Activated CD8-positive, alpha-beta T cell treated with anti-CD3 and anti-CD28 coated beads for 36 hours (primary cell): Measurements from ENCODE around the gene PLXND1. TPM values are rescaled to one million over a fixed set of nuclear protein-coding genes. Genes with fewer than 3 reads are reported as not detected.
A peak's percentile ranks its signal among the peaks of the same experiment; 100 is the strongest.

Source experiments
- ATAC-seq: fragments of 200-7000 bp; cut with Tn5 transposase; one replicate; pipeline ENCODE4 v1.10.0; 2021; ENCODE audit warnings: mild to moderate bottlenecking, moderate library complexity
- CTCF ChIA-PET: fragments of 350-600 bp; sonication (Branson Sonifier 250); formaldehyde crosslinking; loops from one replicate; lab custom pipeline; 2021; ENCODE audit warnings: antibody characterized with exemption; lab: Charles Lee
- POLR2A ChIA-PET: fragments of 350-600 bp; sonication (Branson Sonifier 250); formaldehyde crosslinking; loops from one replicate; lab custom pipeline; 2021; ENCODE audit warnings: antibody characterized with exemption; lab: Charles Lee
- DNase-seq: peaks from one replicate; pipeline ENCODE4 v3.0.0-alpha.2; 2020
- H3K27ac Mint-ChIP-seq: one replicate; pipeline ENCODE4 v1.8.0; 2021; ENCODE audit warnings: mild to moderate bottlenecking, mixed read lengths
- H3K27me3 Mint-ChIP-seq: one replicate; pipeline ENCODE4 v1.8.0; 2021; ENCODE audit warnings: mixed read lengths
- H3K36me3 Mint-ChIP-seq: one replicate; pipeline ENCODE4 v1.8.0; 2021; ENCODE audit warnings: low read depth, mixed read lengths
- H3K4me1 Mint-ChIP-seq: one replicate; pipeline ENCODE4 v1.8.0; 2021; ENCODE audit warnings: low read depth, mixed read lengths
- H3K4me3 Mint-ChIP-seq: one replicate; pipeline ENCODE4 v1.8.0; 2021; ENCODE audit warnings: mild to moderate bottlenecking, moderate library complexity, mixed read lengths
- H3K9me3 Mint-ChIP-seq: one replicate; pipeline ENCODE4 v1.8.0; 2021; ENCODE audit warnings: mixed read lengths
- intact Hi-C: fragments of 100-400 bp; cut with micrococcal nuclease; formaldehyde crosslinking; loops from one replicate; pipeline ENCODE4 v1.10.0; 2022
- total RNA-seq, 2 experiments: library from RNA; stranded (reverse); gene quantifications; one replicate each; pipeline ENCODE4 v1.2.3, GENCODE V29; 2021
- TF ChIP-seq, protein P1 (sequence below): fragments of 200-600 bp; IDR thresholded peaks from one replicate; pipeline ENCODE4 v1.8.0; 2022; ENCODE audit warnings: antibody characterized with exemption, mild to moderate bottlenecking

The PLXND1 gene, protein sequence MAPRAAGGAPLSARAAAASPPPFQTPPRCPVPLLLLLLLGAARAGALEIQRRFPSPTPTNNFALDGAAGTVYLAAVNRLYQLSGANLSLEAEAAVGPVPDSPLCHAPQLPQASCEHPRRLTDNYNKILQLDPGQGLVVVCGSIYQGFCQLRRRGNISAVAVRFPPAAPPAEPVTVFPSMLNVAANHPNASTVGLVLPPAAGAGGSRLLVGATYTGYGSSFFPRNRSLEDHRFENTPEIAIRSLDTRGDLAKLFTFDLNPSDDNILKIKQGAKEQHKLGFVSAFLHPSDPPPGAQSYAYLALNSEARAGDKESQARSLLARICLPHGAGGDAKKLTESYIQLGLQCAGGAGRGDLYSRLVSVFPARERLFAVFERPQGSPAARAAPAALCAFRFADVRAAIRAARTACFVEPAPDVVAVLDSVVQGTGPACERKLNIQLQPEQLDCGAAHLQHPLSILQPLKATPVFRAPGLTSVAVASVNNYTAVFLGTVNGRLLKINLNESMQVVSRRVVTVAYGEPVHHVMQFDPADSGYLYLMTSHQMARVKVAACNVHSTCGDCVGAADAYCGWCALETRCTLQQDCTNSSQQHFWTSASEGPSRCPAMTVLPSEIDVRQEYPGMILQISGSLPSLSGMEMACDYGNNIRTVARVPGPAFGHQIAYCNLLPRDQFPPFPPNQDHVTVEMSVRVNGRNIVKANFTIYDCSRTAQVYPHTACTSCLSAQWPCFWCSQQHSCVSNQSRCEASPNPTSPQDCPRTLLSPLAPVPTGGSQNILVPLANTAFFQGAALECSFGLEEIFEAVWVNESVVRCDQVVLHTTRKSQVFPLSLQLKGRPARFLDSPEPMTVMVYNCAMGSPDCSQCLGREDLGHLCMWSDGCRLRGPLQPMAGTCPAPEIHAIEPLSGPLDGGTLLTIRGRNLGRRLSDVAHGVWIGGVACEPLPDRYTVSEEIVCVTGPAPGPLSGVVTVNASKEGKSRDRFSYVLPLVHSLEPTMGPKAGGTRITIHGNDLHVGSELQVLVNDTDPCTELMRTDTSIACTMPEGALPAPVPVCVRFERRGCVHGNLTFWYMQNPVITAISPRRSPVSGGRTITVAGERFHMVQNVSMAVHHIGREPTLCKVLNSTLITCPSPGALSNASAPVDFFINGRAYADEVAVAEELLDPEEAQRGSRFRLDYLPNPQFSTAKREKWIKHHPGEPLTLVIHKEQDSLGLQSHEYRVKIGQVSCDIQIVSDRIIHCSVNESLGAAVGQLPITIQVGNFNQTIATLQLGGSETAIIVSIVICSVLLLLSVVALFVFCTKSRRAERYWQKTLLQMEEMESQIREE (N-terminal part only)
- total RNA-seq, result 10 to 100 TPM; 10.7 to 12.5 TPM

GRCh38 chr3:129606636-129607390, at the start of gene PLXND1:
Gene PLXND1, minus strand, starts transcription at chr3:129606676. Its CDS starts 37 bp downstream, at chr3:129606639.
- TF ChIP-seq, protein P1, sequence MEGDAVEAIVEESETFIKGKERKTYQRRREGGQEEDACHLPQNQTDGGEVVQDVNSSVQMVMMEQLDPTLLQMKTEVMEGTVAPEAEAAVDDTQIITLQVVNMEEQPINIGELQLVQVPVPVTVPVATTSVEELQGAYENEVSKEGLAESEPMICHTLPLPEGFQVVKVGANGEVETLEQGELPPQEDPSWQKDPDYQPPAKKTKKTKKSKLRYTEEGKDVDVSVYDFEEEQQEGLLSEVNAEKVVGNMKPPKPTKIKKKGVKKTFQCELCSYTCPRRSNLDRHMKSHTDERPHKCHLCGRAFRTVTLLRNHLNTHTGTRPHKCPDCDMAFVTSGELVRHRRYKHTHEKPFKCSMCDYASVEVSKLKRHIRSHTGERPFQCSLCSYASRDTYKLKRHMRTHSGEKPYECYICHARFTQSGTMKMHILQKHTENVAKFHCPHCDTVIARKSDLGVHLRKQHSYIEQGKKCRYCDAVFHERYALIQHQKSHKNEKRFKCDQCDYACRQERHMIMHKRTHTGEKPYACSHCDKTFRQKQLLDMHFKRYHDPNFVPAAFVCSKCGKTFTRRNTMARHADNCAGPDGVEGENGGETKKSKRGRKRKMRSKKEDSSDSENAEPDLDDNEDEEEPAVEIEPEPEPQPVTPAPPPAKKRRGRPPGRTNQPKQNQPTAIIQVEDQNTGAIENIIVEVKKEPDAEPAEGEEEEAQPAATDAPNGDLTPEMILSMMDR, result no peak
- H3K4me3 Mint-ChIP-seq, result peak within 1 kb of the TSS; percentile 75
- H3K4me1 Mint-ChIP-seq, result peaks cover 2% of the 10 kb centered on the region
- ATAC-seq (peak; percentile 59), DNase-seq (peak; percentile 45)
- intact Hi-C loops, result no loop called here
- ChIA-PET CTCF (interaction anchor here (0.6 to 2.0 kb wide), 4 partner anchors 12 to 232 kb away, joined by 3 to 7 read pairs (median 4); no protein-coding TSS in a partner anchor), POLR2A (interaction anchor here (1.1 to 1.3 kb wide), 2 partner anchors 13 to 21 kb away, joined by 4 to 5 read pairs; no protein-coding TSS in a partner anchor)
- H3K36me3 Mint-ChIP-seq, result peaks cover 1% of the 10 kb centered on the region
- H3K27me3 Mint-ChIP-seq, result peaks cover 31% of the 10 kb centered on the region
- no peaks in the 10 kb centered on the region for H3K9me3 Mint-ChIP-seq
- H3K27ac Mint-ChIP-seq, result peak within 1 kb of the TSS; percentile 72

DNA sequence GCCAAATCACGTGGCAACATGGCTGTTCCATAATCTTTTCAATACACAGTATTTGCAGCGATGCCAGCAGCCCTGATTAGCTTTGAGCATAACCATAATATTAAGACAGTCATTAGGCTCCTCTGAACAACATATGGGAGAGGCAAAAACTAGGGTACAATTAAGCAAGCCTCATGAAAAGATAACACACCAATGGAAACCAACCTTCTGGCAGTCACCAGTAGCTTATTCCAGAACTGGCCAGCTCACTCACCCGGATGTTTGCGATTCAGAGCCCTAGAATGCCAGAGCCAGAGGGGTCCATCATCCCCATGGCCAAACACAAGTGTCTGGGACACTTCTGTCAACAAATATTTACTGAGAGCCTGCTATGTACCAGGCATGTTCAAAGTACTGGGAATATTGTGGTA, 48.8 kb upstream of the PLXND1 start:
- ATAC-seq (no peak), DNase-seq (no peak)
- Mint-ChIP-seq H3K27me3 (no peaks in the 10 kb centered on the region), H3K9me3 (no peaks in the 10 kb centered on the region), H3K36me3 (peaks cover 1% of the 10 kb centered on the region), H3K4me3 (no peak overlapping the region), H3K4me1 (peaks cover 16% of the 10 kb centered on the region), H3K27ac (no peak overlapping the region)
- ChIA-PET CTCF (interaction anchor here (1.0 to 2.7 kb wide), 4 partner anchors 27 to 174 kb away, joined by 3 to 10 read pairs (median 4); no protein-coding TSS in a partner anchor), POLR2A (interaction anchor here (0.5 kb wide), 1 partner anchor 155 kb away, joined by 3 read pairs; no protein-coding TSS in a partner anchor)
- TF ChIP-seq, protein P1, result no peak
- intact Hi-C loops, result no loop called here

- ATAC-seq, result no peak
- no peaks in the 10 kb centered on the region for H3K36me3 Mint-ChIP-seq
- H3K27ac Mint-ChIP-seq, result no peak overlapping the region
- peaks cover 17% of the 10 kb centered on the region for H3K4me1 Mint-ChIP-seq
- DNase-seq, result no peak
- ChIA-PET CTCF (interaction anchor here (1.0 to 2.7 kb wide), 4 partner anchors 11 to 172 kb away, joined by 3 to 10 read pairs (median 4); no protein-coding TSS in a partner anchor), POLR2A (no interaction called here)
- TF ChIP-seq, protein P1, result no peak
- intact Hi-C loops, result loop anchor here (5.0 kb wide), 1 partner anchor 173 kb away; no protein-coding TSS in a partner anchor
- no peaks in the 10 kb centered on the region for H3K9me3 Mint-ChIP-seq
- no peaks in the 10 kb centered on the region for H3K27me3 Mint-ChIP-seq
- H3K4me3 Mint-ChIP-seq, result no peak overlapping the region
Observed at GRCh38 chr3:129654131-129654530, 47.7 kb upstream of the PLXND1 start.

- Mint-ChIP-seq H3K9me3 (no peaks in the 10 kb centered on the region), H3K27ac (no peak overlapping the region), H3K4me1 (peaks cover 10% of the 10 kb centered on the region), H3K4me3 (no peak overlapping the region), H3K27me3 (no peaks in the 10 kb centered on the region), H3K36me3 (no peaks in the 10 kb centered on the region)
- intact Hi-C loops, result loop anchor here (5.0 kb wide), 1 partner anchor 174 kb away; no protein-coding TSS in a partner anchor
- POLR2A ChIA-PET, result no interaction called here
- no peak for DNase-seq
- ATAC-seq, result no peak
- TF ChIP-seq, protein P1, result no peak
- CTCF ChIA-PET, result interaction anchor here (1.1 to 2.7 kb wide), 3 partner anchors 25 to 172 kb away, joined by 3 to 10 read pairs (median 3); no protein-coding TSS in a partner anchor
Observed at GRCh38 chr3:129653019-129653418, 46.5 kb upstream of the PLXND1 start.
